DMS 273 (cell line): Measurements from ENCODE around the gene SLC30A3.

Source experiments
- DNase-seq: peaks from one replicate; lab custom pipeline; 2025; ENCODE audit not compliant: unreplicated experiment; lab: John Stamatoyannopoulos, UW

The SLC30A3 gene

GRCh38 chr2:27208486-27209050 lies 54.3 kb downstream of the SLC30A3 start:
- DNase-seq, result no peak

- DNase-seq, result no peak
These were observed 56.5 kb downstream of the SLC30A3 start for GRCh38 chr2:27206346-27206745.

GRCh38 chr2:27205206-27205605 lies 57.6 kb downstream of the SLC30A3 start:
- no peak for DNase-seq

- DNase-seq, result no peak
These were observed 58.3 kb downstream of the SLC30A3 start for GRCh38 chr2:27204566-27204965.

- no peak for DNase-seq
These were observed 59.1 kb downstream of the SLC30A3 start for GRCh38 chr2:27203741-27204140.
